OCI-LY3 (cell line): Measurements from ENCODE around the gene PLCB1.

ENCODE experiments used
- H2AFZ ChIP-seq: fragments of 200-600, 300-600 bp; shearing (Covaris generic); 2 replicates; pipeline ENCODE4 v1.6.0; 2014; ENCODE audit warnings: antibody characterized with exemption, low read depth, low read length
- H3K27ac ChIP-seq: fragments of 200-600, 300-600 bp; sonication (generic); 2 replicates; pipeline ENCODE4 v1.5.1; 2014; ENCODE audit warnings: mild to moderate bottlenecking, low read length, moderate library complexity, mixed read lengths
- H3K27me3 ChIP-seq: fragments of 200-600, 300-600 bp; sonication (generic); 2 replicates; pipeline ENCODE4 v1.6.1; 2014; ENCODE audit warnings: low read depth, low read length, mixed read lengths
- H3K36me3 ChIP-seq: fragments of 200-600, 300-600 bp; sonication (generic); replicated peaks from 2 replicates; pipeline ENCODE3; 2014; ENCODE audit warnings: low read depth, low read length, mixed read lengths
- H3K4me1 ChIP-seq: fragments of 300-600, 200-600 bp; sonication (generic); 2 replicates; pipeline ENCODE4 v1.6.1; 2014; ENCODE audit warnings: low read length, mixed read lengths
- H3K4me2 ChIP-seq: fragments of 200-600, 300-600 bp; sonication (generic); 2 replicates; pipeline ENCODE4 v1.6.1; 2014; ENCODE audit warnings: low read length, mixed read lengths
- H3K4me3 ChIP-seq: fragments of 300-600, 200-600 bp; sonication (generic); 2 replicates; pipeline ENCODE4 v1.5.1; 2014; ENCODE audit warnings: antibody characterized with exemption, mild to moderate bottlenecking, low read length, moderate library complexity
- H3K79me2 ChIP-seq: fragments of 300-600, 200-600 bp; shearing (Covaris generic); 2 replicates; pipeline ENCODE4 v1.6.1; 2014; ENCODE audit warnings: mild to moderate bottlenecking, low read length, mixed read lengths
- H3K9ac ChIP-seq: fragments of 300-600, 200-600 bp; shearing (Covaris generic); 2 replicates; pipeline ENCODE4 v1.6.0; 2014; ENCODE audit warnings: mild to moderate bottlenecking, low read length, moderate library complexity
- H3K9me3 ChIP-seq: fragments of 200-600, 300-600 bp; shearing (Covaris generic); 2 replicates; pipeline ENCODE4 v1.6.1; 2014; ENCODE audit warnings: low read length, mixed read lengths; ENCODE audit not compliant: insufficient read depth
- H4K20me1 ChIP-seq: fragments of 200-600, 300-600 bp; sonication (generic); 2 replicates; pipeline ENCODE4 v1.6.1; 2016; ENCODE audit warnings: low read length, mixed read lengths; ENCODE audit not compliant: insufficient read depth
- CTCF ChIP-seq: fragments of 200-600, 300-600 bp; sonication (generic); IDR thresholded peaks from 2 replicates; pipeline ENCODE4 v1.5.1; 2014; ENCODE audit warnings: antibody characterized with exemption, low read length, low read depth
- EZH2phosphoT487 ChIP-seq: fragments of 200-600 bp; shearing (Covaris generic); IDR thresholded peaks from 2 replicates; pipeline ENCODE4 v1.6.1; 2018; ENCODE audit warnings: antibody characterized with exemption, mixed run types, low read depth

The PLCB1 gene

GRCh38 chr20:8255945-8256632 lies 124.0 kb downstream of the PLCB1 start:
- Histone ChIP-seq H3K9me3 (no peaks in the 10 kb centered on the region), H3K27ac (no peak overlapping the region), H3K27me3 (no peaks in the 10 kb centered on the region), H3K4me2 (no peak overlapping the region), H3K79me2 (no peaks in the 10 kb centered on the region), H2AFZ (no peak overlapping the region), H3K4me3 (no peak overlapping the region), H3K36me3 (no peaks in the 10 kb centered on the region), H3K4me1 (no peaks in the 10 kb centered on the region), H3K9ac (no peak overlapping the region), H4K20me1 (no peaks in the 10 kb centered on the region)
- TF ChIP-seq EZH2phosphoT487 (no peak), CTCF (no peak)

- no peaks in the 10 kb centered on the region for H3K4me1 ChIP-seq
- TF ChIP-seq CTCF = no peak
- TF ChIP-seq EZH2phosphoT487 = no peak
These were observed 128.8 kb downstream of the PLCB1 start for GRCh38 chr20:8260837-8261251.

GRCh38 chr20:8262721-8263120 lies 130.7 kb downstream of the PLCB1 start:
- H3K27me3 ChIP-seq = no peaks in the 10 kb centered on the region
- no peaks in the 10 kb centered on the region for H3K9me3 ChIP-seq
- no peak overlapping the region for H3K4me2 ChIP-seq
- no peak overlapping the region for H2AFZ ChIP-seq
- no peak overlapping the region for H3K27ac ChIP-seq
- no peak overlapping the region for H3K9ac ChIP-seq
- no peaks in the 10 kb centered on the region for H3K36me3 ChIP-seq
- no peaks in the 10 kb centered on the region for H3K79me2 ChIP-seq
- TF ChIP-seq EZH2phosphoT487 (no peak), CTCF (no peak)
- no peaks in the 10 kb centered on the region for H3K4me1 ChIP-seq
- no peaks in the 10 kb centered on the region for H4K20me1 ChIP-seq
- H3K4me3 ChIP-seq = no peak overlapping the region

More at GRCh38 chr20:8260837-8261251, 128.8 kb downstream of the PLCB1 start:
- Histone ChIP-seq H3K9ac (no peak overlapping the region), H2AFZ (no peak overlapping the region), H3K79me2 (no peaks in the 10 kb centered on the region), H4K20me1 (no peaks in the 10 kb centered on the region), H3K9me3 (no peaks in the 10 kb centered on the region), H3K4me2 (no peak overlapping the region), H3K27me3 (no peaks in the 10 kb centered on the region), H3K27ac (no peak overlapping the region), H3K4me3 (no peak overlapping the region), H3K36me3 (no peaks in the 10 kb centered on the region)

- Histone ChIP-seq H3K4me1 (no peaks in the 10 kb centered on the region), H3K9ac (no peak overlapping the region), H3K4me2 (no peak overlapping the region), H3K79me2 (no peaks in the 10 kb centered on the region), H3K27ac (no peak overlapping the region), H3K27me3 (no peaks in the 10 kb centered on the region), H4K20me1 (no peaks in the 10 kb centered on the region), H3K9me3 (no peaks in the 10 kb centered on the region), H3K4me3 (no peak overlapping the region), H2AFZ (no peak overlapping the region), H3K36me3 (no peaks in the 10 kb centered on the region)
- TF ChIP-seq CTCF (no peak), EZH2phosphoT487 (no peak)
These were observed 133.5 kb downstream of the PLCB1 start for GRCh38 chr20:8265588-8265987.
